ENCODE measurements around the gene FAM53A.

GRCh38 chr4:1604706-1605205, 79.4 kb downstream of the FAM53A start:
- TF ChIP-seq CTCF (IDR thresholded peaks at IDR 0.05; ENCODE audit: low read depth, low read length, missing input control) (no peak), REST (IDR thresholded peaks at IDR 0.05) (no peak), MAX (IDR thresholded peaks at IDR 0.05) (no peak), GABPA (IDR thresholded peaks at IDR 0.05 in 1 of 2, conservative IDR thresholded peaks at IDR 0.05 in 1 of 2) (no peak), ZBTB33 (IDR thresholded peaks at IDR 0.05) (no peak), TAF1 (conservative IDR thresholded peaks at IDR 0.05) (no peak)
